OCI-LY1 (cell line): ENCODE measurements around the gene C2orf68.

Source experiments
- H2AFZ ChIP-seq: fragments of 200-600 bp; sonication (generic), shearing (Covaris generic); 2 replicates; pipeline ENCODE4 v1.6.0; 2014; ENCODE audit warnings: antibody characterized with exemption, mild to moderate bottlenecking, low read length
- H3F3A ChIP-seq: fragments of 200-600 bp; sonication (generic), shearing (Covaris generic); 2 replicates; pipeline ENCODE4 v1.6.0; 2014; ENCODE audit warnings: mild to moderate bottlenecking, antibody characterized with exemption, low read length, moderate library complexity; ENCODE audit not compliant: insufficient read depth
- H3K27ac ChIP-seq: fragments of 200-600 bp; sonication (generic); 2 replicates; pipeline ENCODE4 v1.5.1; 2014; ENCODE audit warnings: low read length, mixed run types, mild to moderate bottlenecking, low read depth; ENCODE audit not compliant: poor library complexity, severe bottlenecking
- H3K27me3 ChIP-seq: fragments of 200-600 bp; sonication (generic); 2 replicates; pipeline ENCODE4 v1.6.0; 2014; ENCODE audit warnings: antibody characterized with exemption, mild to moderate bottlenecking, low read length, moderate library complexity; ENCODE audit not compliant: insufficient read depth
- H3K36me3 ChIP-seq: fragments of 200-600 bp; sonication (generic); 2 replicates; pipeline ENCODE4 v1.6.1; 2014; ENCODE audit warnings: mild to moderate bottlenecking, antibody characterized with exemption, low read length, moderate library complexity, mixed read lengths; ENCODE audit not compliant: insufficient read depth
- H3K4me1 ChIP-seq: fragments of 200-600 bp; sonication (generic); 2 replicates; pipeline ENCODE4 v1.5.1; 2014; ENCODE audit warnings: mild to moderate bottlenecking, low read length, moderate library complexity; ENCODE audit not compliant: insufficient read depth, severe bottlenecking
- H3K4me2 ChIP-seq: fragments of 200-600 bp; sonication (generic), shearing (Covaris generic); 2 replicates; pipeline ENCODE4 v1.6.1; 2014; ENCODE audit warnings: low read length
- H3K4me3 ChIP-seq: fragments of 200-600 bp; sonication (generic); 2 replicates; pipeline ENCODE4 v1.5.1; 2014; ENCODE audit warnings: low read length, low read depth, mild to moderate bottlenecking, mixed read lengths; ENCODE audit not compliant: poor library complexity, severe bottlenecking
- H3K79me2 ChIP-seq: fragments of 200-600 bp; shearing (Covaris generic); 2 replicates; pipeline ENCODE4 v1.6.1; 2016; ENCODE audit warnings: mixed run types, low read length, mixed read lengths; ENCODE audit not compliant: insufficient read depth
- H3K9ac ChIP-seq: fragments of 200-600 bp; sonication (generic), shearing (Covaris generic); 2 replicates; pipeline ENCODE4 v1.6.1; 2014; ENCODE audit warnings: mild to moderate bottlenecking, low read length, mixed read lengths
- H3K9me2 ChIP-seq: fragments of 200-600 bp; sonication (generic), shearing (Covaris generic); 2 replicates; pipeline ENCODE4 v1.6.1; 2014; ENCODE audit warnings: low read depth, mild to moderate bottlenecking, low read length, mixed read lengths
- H3K9me3 ChIP-seq: fragments of 200-600 bp; shearing (Covaris generic); 2 replicates; pipeline ENCODE4 v1.6.1; 2014; ENCODE audit warnings: low read length, mixed read lengths
- H4K20me1 ChIP-seq: fragments of 200-600 bp; sonication (generic), shearing (Covaris generic); 2 replicates; pipeline ENCODE4 v1.6.0; 2016; ENCODE audit warnings: mild to moderate bottlenecking, low read length; ENCODE audit not compliant: insufficient read depth
- CTCF ChIP-seq: fragments of 200-600 bp; sonication (generic), shearing (Covaris generic); IDR thresholded peaks from 2 replicates; pipeline ENCODE4 v1.5.1; 2017; ENCODE audit warnings: mild to moderate bottlenecking, antibody characterized with exemption, low read length, moderate library complexity, mixed read lengths
- EZH2 ChIP-seq: fragments of 200-600 bp; sonication (generic), shearing (Covaris generic); IDR thresholded peaks from 2 replicates; pipeline ENCODE4 v1.8.0; 2017; ENCODE audit warnings: borderline replicate concordance, mixed run types, mild to moderate bottlenecking, antibody characterized with exemption, low read length, moderate library complexity, mixed read lengths

The C2orf68 gene

DNA sequence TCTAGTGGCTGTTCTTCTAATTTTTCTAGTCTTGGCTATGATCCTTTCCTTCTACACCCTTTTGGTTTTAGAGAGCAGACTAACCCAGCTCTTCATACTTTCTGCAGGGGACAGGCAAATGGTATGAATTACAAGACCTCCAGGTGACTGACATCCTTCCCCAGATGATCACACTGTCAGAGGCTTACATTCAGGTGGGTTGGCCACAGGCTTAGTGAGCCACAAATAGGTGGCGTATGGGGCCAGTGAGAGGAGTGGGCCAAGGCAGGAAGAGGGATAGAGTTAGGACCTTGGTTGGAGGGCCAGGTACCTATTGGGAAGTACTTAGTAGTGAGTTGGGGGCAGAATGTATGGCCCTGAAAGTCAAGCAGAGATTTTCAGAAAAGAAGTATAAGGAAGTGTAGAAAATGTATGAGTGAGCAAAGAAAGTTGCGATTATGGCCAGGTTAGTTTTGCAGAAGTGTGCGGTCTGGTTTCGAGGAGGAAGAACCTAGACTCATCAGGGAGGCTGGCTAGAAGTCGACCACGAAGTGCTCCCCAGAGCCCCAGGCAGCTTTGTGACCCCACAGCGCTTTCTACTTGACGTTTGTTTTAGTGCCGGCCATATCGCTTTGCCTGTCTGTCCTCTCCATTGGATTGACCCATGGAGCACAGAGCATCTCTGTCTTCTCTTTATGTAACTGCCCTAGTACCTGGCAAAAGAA lies 36.1 kb upstream of the C2orf68 start:
- Histone ChIP-seq H3K4me1 (no peaks in the 10 kb centered on the region), H3K79me2 (no peaks in the 10 kb centered on the region), H4K20me1 (no peaks in the 10 kb centered on the region), H3K4me2 (no peak overlapping the region), H3K9ac (no peak overlapping the region), H3K27me3 (no peaks in the 10 kb centered on the region), H3K27ac (no peak overlapping the region), H3K4me3 (no peak overlapping the region), H3K9me2 (no peaks in the 10 kb centered on the region), H3K36me3 (peaks cover 95% of the 10 kb centered on the region), H2AFZ (no peak overlapping the region), H3K9me3 (no peaks in the 10 kb centered on the region), H3F3A (no peaks in the 10 kb centered on the region)
- TF ChIP-seq EZH2 (no peak), CTCF (no peak)

GRCh38 chr2:85646166-85646565 lies 34.3 kb upstream of the C2orf68 start:
- Histone ChIP-seq H3K79me2 (no peaks in the 10 kb centered on the region), H3K4me1 (no peaks in the 10 kb centered on the region), H2AFZ (no peak overlapping the region), H3K4me2 (no peak overlapping the region), H3K9me2 (no peaks in the 10 kb centered on the region), H4K20me1 (no peaks in the 10 kb centered on the region), H3K27me3 (no peaks in the 10 kb centered on the region), H3K9ac (no peak overlapping the region), H3F3A (no peaks in the 10 kb centered on the region), H3K27ac (no peak overlapping the region), H3K4me3 (no peak overlapping the region), H3K36me3 (peaks cover 96% of the 10 kb centered on the region), H3K9me3 (no peaks in the 10 kb centered on the region)
- TF ChIP-seq CTCF = no peak
- TF ChIP-seq EZH2 = no peak

DNA sequence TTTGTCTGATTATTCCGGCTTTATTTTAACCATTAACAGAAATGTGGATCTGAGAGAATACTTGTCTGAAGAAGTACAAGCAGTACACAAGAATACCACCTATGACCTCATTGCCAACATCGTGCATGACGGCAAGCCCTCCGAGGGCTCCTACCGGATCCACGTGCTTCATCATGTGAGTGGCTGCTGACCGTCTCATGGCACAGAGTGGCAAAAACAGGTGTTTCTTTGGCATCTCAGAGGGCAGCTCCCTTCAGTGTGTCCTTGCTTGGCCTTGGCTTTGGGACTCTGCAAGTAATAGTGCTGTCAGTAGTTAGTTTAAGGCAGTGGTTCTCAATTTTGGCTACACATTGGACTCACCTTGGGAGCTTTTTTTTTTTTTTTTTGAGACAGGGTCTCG lies 33.0 kb upstream of the C2orf68 start:
- Histone ChIP-seq H3K4me1 (no peaks in the 10 kb centered on the region), H3K27me3 (no peaks in the 10 kb centered on the region), H4K20me1 (no peaks in the 10 kb centered on the region), H3K27ac (no peak overlapping the region), H3K79me2 (no peaks in the 10 kb centered on the region), H3F3A (no peaks in the 10 kb centered on the region), H3K4me2 (no peak overlapping the region), H2AFZ (no peak overlapping the region), H3K9ac (no peak overlapping the region), H3K36me3 (peaks cover 97% of the 10 kb centered on the region), H3K4me3 (no peak overlapping the region), H3K9me3 (no peaks in the 10 kb centered on the region), H3K9me2 (no peaks in the 10 kb centered on the region)
- TF ChIP-seq EZH2 (no peak), CTCF (no peak)
